HG02970 (cell line): Measurements from ENCODE around the gene GPR22.

Source experiments
- ATAC-seq: cut with Tn5 transposase; IDR thresholded peaks from one replicate; pipeline ENCODE4 v1.9.1; 2021; ENCODE audit warnings: mild to moderate bottlenecking, moderate library complexity, moderate number of reproducible peaks; ENCODE audit not compliant: unreplicated experiment, low FRiP score

Gene GPR22, protein sequence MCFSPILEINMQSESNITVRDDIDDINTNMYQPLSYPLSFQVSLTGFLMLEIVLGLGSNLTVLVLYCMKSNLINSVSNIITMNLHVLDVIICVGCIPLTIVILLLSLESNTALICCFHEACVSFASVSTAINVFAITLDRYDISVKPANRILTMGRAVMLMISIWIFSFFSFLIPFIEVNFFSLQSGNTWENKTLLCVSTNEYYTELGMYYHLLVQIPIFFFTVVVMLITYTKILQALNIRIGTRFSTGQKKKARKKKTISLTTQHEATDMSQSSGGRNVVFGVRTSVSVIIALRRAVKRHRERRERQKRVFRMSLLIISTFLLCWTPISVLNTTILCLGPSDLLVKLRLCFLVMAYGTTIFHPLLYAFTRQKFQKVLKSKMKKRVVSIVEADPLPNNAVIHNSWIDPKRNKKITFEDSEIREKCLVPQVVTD

GRCh38 chr7:107469929-107470328 is at the start of gene GPR22:
Gene GPR22 (plus strand): TSS chr7:107470057. CDS start chr7:107474061, 4,004 bp downstream.
- ATAC-seq, result no peak

- no peak for ATAC-seq
Measured at GRCh38 chr7:107427462-107427861, 42.4 kb upstream of the GPR22 start.

- ATAC-seq, result no peak
Measured at GRCh38 chr7:107428642-107429041, 41.2 kb upstream of the GPR22 start.

GRCh38 chr7:107430057-107430456 is 39.8 kb upstream of the GPR22 start:
- no peak for ATAC-seq

GRCh38 chr7:107432261-107432660 is 37.6 kb upstream of the GPR22 start:
- no peak for ATAC-seq

DNA sequence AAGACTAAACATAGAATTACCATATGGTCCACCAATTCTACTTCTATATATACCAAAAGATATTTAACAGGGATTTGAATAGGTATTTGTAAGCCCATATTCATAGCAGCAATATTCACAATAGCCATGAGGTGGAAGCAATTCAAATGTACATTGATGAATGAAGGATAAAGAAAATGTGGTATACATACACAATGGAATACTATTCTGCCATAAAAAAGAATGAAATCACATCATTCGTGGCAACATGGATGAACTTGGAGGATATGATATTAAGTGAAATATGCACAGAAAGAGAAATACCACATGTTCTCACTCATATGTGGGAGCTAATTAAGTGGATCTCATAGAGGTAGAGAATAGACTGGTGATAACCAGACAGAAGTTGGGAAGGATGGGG is 34.1 kb upstream of the GPR22 start:
- no peak for ATAC-seq

DNA sequence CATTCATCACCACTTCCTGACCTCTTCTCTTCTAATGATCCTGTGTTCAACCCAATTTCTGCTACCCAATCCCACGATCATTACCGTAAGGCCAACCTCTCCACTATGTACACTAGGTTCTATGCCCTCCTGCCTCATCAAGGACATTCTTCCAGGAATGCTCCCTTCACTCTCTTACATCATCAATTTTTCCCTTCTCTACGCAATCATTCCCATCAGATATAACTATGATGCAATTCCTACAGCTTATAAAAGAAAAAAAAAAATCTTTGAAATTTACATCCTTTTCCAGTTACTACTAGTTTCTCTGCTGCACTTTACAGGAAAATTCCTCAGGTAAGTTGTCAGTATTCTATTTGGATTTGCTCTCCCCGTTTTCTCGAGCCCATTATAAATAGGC is 30.8 kb upstream of the GPR22 start:
- ATAC-seq, result no peak

DNA sequence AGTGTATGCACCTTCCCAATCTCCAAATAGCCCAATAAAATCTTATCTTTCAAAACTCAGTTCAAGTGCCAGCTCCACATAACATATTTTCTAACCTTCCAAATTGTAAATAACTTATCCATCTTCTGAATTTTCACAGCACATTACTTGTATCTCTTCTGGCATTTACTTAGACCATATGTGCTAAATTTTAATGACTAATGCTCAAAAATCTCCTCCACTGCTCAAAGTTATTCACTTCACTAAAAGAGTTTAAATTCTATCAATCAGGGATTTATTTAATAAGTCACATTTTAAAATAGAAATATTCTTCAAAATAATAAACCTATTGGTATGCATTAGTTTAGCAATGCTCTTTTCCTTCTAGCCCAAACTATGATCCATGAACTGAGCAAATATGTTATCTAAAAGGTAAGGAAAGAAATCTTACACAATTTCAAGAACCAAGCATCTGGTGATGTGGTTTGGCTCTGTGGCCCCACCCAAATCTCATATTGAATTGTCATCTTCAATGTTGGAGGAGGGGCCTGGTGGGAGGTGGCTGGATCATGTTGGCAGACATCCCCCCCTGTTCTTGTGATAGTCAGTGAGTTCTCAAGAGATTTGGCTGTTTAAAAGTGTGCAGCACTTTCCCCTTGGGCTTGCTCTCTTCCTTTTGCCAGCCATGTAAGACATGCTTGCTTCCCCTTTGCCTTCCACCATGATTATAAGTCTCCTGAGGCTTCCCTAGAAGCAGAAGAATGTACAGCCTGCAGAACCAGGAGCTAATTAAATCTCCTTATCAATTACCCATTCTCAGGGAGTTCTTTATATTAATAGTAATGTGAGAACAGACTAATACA is 28.1 kb upstream of the GPR22 start:
- ATAC-seq, result no peak

- ATAC-seq, result no peak
Measured at GRCh38 chr7:107442678-107443077, 27.2 kb upstream of the GPR22 start.

- no peak for ATAC-seq
Measured at GRCh38 chr7:107446531-107446930, 23.3 kb upstream of the GPR22 start.

GRCh38 chr7:107446988-107447387 is 22.9 kb upstream of the GPR22 start:
- no peak for ATAC-seq

GRCh38 chr7:107450970-107451369 is 18.9 kb upstream of the GPR22 start:
- no peak for ATAC-seq

- ATAC-seq, result no peak
Measured at GRCh38 chr7:107453388-107453787, 16.5 kb upstream of the GPR22 start.

DNA sequence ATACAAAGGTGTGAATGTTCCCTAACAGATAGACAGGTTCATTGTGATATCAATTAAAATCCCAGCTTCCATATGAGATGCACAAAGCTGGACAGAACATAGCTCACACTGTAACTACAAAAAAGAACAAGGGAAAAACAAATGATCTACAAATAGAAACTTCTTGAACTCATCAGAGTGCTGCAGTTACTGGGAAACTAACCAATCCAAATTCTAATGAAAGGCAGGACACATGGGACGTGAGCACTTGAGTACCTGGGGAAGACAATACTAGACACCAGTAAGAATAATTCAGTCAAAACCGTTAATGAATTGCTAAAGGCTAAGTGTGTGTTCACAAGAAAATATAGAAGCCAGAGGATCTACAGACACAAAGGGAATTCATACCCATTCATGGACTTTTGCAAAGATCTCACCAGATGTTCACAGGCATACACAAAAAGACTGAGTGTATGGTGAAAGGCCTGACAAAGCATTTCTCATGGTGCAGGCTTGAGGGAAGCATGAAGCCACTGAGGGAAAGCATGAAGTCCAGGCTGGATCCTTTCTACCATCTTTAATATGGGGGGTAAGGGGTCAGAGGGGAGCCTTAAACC is 7.8 kb upstream of the GPR22 start:
- no peak for ATAC-seq

- ATAC-seq, result no peak
Measured at GRCh38 chr7:107463139-107464078, 6.4 kb upstream of the GPR22 start.

DNA sequence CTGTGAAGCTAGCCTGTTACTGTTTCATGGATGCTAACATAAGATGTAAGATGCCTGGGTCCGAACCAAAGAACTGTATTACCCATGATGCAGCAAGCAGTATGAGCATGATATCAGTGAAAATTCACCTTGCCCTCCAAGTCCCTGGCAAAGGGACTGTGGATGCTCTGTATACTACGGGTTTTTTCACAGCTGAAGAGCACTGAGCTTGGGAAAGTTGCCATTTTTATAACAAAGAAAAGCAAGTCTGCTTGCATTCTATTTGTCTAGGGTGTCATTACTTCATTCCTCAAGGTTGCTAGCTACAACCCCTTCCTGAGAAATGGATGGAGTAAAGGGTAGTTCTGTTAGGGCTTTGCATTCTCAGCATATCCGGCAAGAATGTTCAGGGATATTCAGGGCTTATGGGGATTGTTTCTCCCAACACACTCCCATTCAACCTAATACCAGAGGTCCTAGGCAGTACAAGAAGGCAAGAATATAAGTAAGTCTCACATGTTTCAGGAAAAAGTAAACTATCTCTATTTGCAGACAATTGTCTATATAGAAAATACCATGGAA is 5.1 kb upstream of the GPR22 start:
- ATAC-seq, result no peak

DNA sequence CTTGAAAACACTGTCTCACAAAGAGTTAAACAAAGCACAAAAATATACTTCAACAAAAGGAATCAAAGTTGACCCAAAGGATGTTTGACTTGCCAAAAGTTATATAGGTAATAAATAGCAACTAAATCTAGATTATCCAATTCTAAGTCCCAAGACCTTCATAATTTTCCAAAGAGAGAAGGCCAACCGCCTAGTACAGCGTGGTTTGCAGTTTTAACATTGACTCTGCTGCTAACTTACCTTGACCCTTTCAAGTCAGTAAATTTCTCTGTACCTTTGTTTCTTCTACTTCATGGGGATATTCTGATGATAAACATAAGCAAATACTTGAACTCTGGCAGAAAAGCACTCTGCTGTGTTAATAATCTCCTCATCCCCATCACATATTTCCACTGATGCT is 1.9 kb upstream of the GPR22 start:
- ATAC-seq, result no peak

DNA sequence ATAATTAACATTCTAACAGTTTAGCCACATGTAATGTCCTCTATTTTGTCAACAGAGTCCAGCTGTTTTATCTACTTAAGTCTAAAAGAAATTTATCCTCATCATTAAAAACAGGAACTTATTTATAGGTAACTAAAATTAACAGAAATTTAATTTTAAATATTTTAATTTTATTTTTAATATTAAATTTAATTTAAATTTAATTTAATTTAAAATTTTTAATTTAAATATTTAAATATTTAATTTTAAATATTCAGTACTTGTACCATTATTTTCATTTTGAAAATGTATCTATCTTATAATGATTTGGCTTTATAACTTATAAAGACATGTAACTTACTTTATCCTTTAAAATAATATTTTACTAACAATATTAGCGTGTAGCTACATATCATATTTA is 1.0 kb upstream of the GPR22 start:
- ATAC-seq, result no peak

DNA sequence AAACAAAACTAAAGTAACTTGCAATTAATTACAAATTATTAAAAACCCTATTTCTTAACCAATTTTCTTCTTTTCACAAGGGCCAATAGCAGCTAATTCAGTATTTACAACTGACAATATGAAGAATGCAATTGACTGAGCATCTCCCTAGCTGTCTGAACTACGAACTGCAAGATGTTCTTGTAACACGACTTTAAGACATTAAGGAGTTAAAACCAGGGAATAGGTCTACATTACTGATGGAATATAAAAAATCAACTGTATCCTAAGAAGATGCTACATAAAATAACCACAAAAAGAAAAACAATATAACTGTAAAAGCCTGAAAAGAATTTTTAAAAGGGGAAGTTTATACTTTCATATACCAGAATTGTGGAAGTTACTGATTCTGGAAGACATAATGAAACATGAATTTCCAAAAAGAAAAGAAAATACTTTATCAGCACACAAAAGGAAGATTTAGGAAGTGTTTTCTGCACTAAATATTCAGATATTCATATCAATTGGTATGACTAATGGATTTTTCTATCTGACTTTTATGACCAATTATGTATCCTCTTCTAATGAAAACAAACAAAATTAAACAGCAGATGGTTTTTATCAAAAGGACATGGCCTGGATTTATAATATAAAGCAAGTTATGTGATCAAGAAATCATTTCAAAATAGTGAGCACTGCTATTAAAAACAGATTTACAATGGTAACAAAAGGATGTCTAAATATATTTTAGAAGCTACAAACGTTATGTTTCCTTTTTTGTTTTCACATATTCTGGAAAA is 1.6 kb downstream of the GPR22 start:
- ATAC-seq, result no peak
